Muscle of leg (tissue), 11 donors: ENCODE results near the gene PARN. TPM values are rescaled to one million over a fixed set of nuclear protein-coding genes. Genes with fewer than 3 reads are reported as not detected.

Experiments
- DNase-seq: peaks from one replicate; pipeline ENCODE4 v3.0.0; 2013
- H3K27ac ChIP-seq: one replicate; pipeline ENCODE4 v1.5.1; 2013; ENCODE audit warnings: mild to moderate bottlenecking, low read length, control low read depth
- H3K27me3 ChIP-seq: one replicate; pipeline ENCODE4 v1.6.1; 2013; ENCODE audit warnings: low read length; ENCODE audit not compliant: control insufficient read depth, insufficient read depth
- H3K36me3 ChIP-seq: one replicate; pipeline ENCODE4 v1.6.1; 2013; ENCODE audit warnings: low read length; ENCODE audit not compliant: control insufficient read depth, insufficient read depth
- H3K4me1 ChIP-seq: one replicate; pipeline ENCODE4 v1.6.1; 2013; ENCODE audit warnings: low read length; ENCODE audit not compliant: control insufficient read depth, insufficient read depth
- H3K4me3 ChIP-seq: one replicate; pipeline ENCODE4 v1.5.1; 2013; ENCODE audit warnings: low read length, control low read depth
- H3K9me3 ChIP-seq: replicated peaks from 2 replicates; pipeline ENCODE4 v1.6.1; 2013; ENCODE audit warnings: low read depth, low read length; ENCODE audit not compliant: control insufficient read depth
- WGBS: methylation state at CpG from one replicate; pipeline ENCODE4 v1.1.5; 2013; ENCODE audit warnings: missing lambda C conversion rate; ENCODE audit not compliant: insufficient coverage; 5-methylcytosine and 5-hydroxymethylcytosine counted together
- polyA plus RNA-seq, 8 donors: library from polyadenylated mRNA; unstranded; fragments of 120-200 nt; gene quantifications; one replicate each; pipeline versions ENCODE4 v1.2.1 to v1.2.3, GENCODE V29; 2013; ENCODE audit warnings: inconsistent platforms in 1 of 8, low replicate concordance in 1 of 8; ENCODE audit not compliant: insufficient read length in 8 of 8, insufficient read depth in 1 of 8
- total RNA-seq: library from RNA; stranded (reverse); fragments of 120-200 nt; gene quantifications from one replicate; pipeline ENCODE4 v1.2.4, GENCODE V29; 2013

Gene PARN
- total and polyA plus RNA-seq, 9 donors = 13.6 to 18.0 (median 16.1) TPM

DNA sequence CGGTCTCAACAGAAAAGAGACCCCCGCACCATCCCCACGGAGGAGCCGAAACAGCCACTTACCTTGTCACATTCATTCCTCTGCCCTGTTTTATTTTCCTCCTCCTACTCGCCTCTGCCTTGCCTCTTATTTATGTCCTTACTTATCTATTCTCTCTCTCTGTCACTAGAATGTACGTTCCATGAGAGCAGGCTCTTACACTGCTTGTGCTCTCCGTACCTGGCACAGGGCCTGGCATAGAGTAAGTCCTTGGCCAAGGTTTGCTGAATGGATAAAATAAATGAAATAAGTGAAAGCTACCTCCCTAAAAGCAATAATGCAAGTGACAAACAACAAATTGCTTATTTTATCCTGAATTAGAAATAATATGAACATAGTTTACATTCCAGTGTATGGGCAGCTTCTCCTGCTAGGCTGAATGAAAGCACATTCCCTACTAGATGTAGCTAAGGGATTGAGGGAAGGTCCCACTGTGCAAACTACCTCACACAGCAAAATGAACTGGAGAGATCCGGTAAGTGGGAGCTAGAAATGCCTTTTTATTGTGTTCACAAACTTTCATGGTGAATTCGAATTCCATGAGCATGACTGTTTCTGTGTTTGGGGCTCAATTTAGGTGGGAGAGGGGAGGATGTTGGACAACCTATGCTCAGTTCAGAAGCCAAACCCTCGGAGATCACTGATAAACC is 173.1 kb downstream of the PARN start:
- Histone ChIP-seq H3K36me3 (peaks cover 3% of the 10 kb centered on the region), H3K4me1 (peaks cover 2% of the 10 kb centered on the region), H3K9me3 (no peaks in the 10 kb centered on the region), H3K4me3 (no peak overlapping the region), H3K27me3 (no peaks in the 10 kb centered on the region), H3K27ac (no peak overlapping the region)
- 97% methylated on average over 5 of the region's 10 CpGs for WGBS
- DNase-seq = no peak

DNA sequence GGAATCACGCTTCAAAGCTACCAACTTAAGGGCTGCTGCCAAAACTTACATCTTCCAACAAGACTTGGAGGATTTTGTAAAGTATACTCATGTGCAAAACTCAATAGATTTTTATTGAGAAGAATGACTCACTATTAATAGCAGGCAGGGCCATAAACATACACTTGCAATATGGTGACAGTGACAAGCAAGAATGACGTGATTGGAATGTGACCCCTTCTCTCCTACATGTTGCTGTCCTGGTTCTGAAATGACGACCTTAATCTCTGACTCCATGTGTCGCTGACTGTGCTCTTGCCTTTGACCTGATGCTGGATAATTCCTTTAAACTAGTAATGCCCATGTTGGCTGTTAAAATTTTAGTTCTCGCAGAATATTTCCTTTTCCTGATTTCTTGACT is 174.5 kb downstream of the PARN start:
- Histone ChIP-seq H3K36me3 (no peaks in the 10 kb centered on the region), H3K4me3 (no peak overlapping the region), H3K4me1 (peaks cover 2% of the 10 kb centered on the region), H3K27ac (no peak overlapping the region), H3K27me3 (no peaks in the 10 kb centered on the region), H3K9me3 (no peaks in the 10 kb centered on the region)
- WGBS = no CpG with 5 or more reads among the region's 5 CpGs
- peak; percentile 44 for DNase-seq

DNA sequence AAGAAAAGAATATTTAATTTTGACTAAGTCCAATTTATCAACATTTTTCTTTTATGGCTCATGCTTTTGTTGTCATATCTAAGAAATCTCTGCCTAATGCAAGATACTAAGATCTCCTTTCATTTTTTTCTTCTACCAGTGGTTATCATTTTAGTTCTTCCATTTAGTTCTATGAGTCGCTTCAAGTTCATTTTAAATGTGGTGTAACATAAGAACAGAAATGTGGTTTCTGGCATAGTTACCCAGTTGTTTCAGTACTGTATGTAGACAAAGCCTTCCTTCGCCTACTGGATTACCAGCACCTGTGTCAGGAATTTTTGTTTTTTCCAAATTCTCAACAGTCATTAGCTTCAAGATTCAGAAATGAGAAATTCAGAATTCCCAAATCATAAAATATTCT is 175.7 kb downstream of the PARN start:
- WGBS = no CpG with 5 or more reads among the region's 2 CpGs
- peaks cover 2% of the 10 kb centered on the region for H3K4me1 ChIP-seq
- no peak for DNase-seq
- H3K9me3 ChIP-seq = no peaks in the 10 kb centered on the region
- H3K36me3 ChIP-seq = no peaks in the 10 kb centered on the region
- H3K27me3 ChIP-seq = no peaks in the 10 kb centered on the region
- H3K27ac ChIP-seq = no peak overlapping the region
- H3K4me3 ChIP-seq = no peak overlapping the region

DNA sequence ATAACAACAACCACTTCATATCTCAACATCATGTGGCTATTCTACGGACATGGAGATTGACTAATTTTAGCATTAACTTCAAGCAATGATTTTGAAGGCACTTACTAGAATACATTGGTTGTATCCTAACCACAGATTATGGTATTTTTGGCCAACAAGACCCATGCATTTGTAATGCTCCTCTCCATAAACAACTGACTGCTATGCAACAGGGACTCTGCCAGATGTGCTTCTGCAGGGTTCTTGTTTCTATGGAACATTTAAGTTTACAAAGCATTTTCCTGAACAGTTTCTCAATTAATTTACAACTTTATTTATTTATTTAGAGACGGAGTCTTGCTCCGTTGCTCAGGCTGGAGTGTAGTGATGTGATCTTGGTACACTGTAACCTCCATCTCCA is 178.0 kb downstream of the PARN start:
- H3K4me1 ChIP-seq = peaks cover 2% of the 10 kb centered on the region
- no peaks in the 10 kb centered on the region for H3K27me3 ChIP-seq
- no peaks in the 10 kb centered on the region for H3K36me3 ChIP-seq
- no peak overlapping the region for H3K4me3 ChIP-seq
- DNase-seq = no peak
- WGBS = no CpG with 5 or more reads among the region's 3 CpGs
- H3K9me3 ChIP-seq = no peaks in the 10 kb centered on the region
- H3K27ac ChIP-seq = no peak overlapping the region

DNA sequence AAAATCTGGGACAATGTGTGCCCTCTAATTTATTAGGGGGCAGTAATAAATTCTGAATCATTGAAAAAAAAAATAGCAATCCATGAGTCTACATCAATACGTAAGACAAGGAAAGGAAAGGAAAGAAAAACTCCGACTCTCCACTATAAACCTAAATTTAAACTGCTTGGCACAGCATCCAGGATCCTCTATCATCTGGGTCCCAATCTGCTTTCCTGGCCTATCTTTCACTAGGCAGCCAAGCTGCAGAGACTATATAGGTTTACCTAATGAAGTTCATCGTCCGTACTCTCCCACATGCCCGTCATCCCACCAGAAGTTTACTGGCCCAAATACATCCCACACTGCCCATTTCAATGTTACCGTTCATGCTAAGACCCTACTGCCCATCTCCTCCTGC is 179.2 kb downstream of the PARN start:
- WGBS = 80% methylated on average over 4 of the region's 6 CpGs
- Histone ChIP-seq H3K4me3 (no peak overlapping the region), H3K36me3 (no peaks in the 10 kb centered on the region), H3K27ac (no peak overlapping the region), H3K27me3 (no peaks in the 10 kb centered on the region), H3K9me3 (no peaks in the 10 kb centered on the region), H3K4me1 (peaks cover 4% of the 10 kb centered on the region)
- DNase-seq = no peak

DNA sequence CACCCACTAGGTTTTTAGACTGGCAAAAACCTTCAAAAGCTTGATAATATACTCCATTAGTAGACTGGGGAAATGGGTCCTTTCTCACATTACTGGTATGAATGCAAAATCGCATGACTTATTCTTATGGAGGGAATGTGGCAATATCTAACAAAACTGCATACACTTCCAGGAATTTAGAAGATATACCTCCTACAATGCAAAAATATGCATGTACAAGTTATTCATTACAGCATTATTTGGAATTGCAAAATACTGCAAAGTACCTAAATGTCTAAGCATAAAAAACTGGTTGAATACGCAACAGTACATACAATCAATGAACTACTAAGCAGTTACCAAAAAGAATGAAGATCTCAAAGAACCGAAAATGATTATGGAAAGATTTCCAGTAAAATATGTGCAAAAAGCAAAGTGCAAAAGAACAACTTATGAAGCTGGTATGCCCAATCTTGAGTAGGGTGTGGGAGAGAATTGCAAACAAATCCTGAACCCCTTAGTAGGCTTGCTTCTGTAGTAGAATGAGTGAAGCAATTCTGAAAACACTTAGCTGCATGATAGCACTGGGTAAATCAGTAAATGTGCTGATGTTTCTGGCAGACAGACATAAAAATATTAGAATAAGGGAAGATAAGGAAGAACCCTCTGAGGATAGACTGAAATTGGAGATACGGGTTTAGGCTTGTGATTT is 180.1 kb downstream of the PARN start:
- WGBS = no CpG with 5 or more reads among the region's 4 CpGs
- H3K4me1 ChIP-seq = peaks cover 4% of the 10 kb centered on the region
- DNase-seq = no peak
- H3K36me3 ChIP-seq = no peaks in the 10 kb centered on the region
- H3K9me3 ChIP-seq = no peaks in the 10 kb centered on the region
- no peak overlapping the region for H3K4me3 ChIP-seq
- H3K27ac ChIP-seq = no peak overlapping the region
- no peaks in the 10 kb centered on the region for H3K27me3 ChIP-seq

DNA sequence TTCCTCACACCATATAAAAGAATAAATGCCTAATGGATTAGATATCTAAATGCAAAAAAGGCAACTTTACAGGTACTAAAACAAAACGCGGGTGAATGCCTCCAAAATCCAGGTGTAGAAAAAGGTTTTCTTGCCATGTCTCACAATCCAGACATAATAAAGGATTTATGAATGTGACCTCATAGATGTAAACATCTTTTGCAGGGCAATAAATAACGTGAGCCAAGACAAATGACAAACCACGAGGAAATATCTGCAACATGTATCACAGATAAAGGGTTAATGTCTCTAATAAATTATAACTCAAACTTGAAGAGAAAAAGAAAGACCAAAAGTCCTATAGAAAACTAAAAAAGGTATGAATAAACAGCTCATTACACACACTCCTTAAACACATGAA is 180.7 kb downstream of the PARN start:
- Histone ChIP-seq H3K4me3 (no peak overlapping the region), H3K36me3 (no peaks in the 10 kb centered on the region), H3K4me1 (peaks cover 4% of the 10 kb centered on the region), H3K27me3 (no peaks in the 10 kb centered on the region), H3K9me3 (no peaks in the 10 kb centered on the region), H3K27ac (no peak overlapping the region)
- no peak for DNase-seq
- WGBS = no CpG with 5 or more reads among the region's 4 CpGs

DNA sequence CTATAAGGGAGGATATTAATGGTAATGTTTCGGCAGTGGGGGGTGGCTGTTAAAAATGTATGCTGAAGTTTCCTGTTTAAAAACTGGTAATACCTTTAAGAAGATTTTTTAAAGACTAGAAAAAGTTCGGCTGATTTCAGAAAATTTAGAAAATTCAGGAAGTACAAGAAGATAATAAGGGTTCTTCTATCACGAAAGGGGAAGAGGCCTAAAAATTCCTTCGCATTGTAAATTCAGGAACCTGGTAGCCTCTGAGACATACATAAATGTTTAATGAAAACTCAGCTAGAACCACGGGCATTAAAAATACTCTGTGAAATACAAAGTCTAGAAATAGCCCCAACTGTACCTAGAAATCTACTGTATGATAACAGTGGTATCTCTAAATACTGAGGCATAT is 181.2 kb downstream of the PARN start:
- H3K27ac ChIP-seq = no peak overlapping the region
- H3K4me1 ChIP-seq = peaks cover 4% of the 10 kb centered on the region
- no peak overlapping the region for H3K4me3 ChIP-seq
- H3K27me3 ChIP-seq = no peaks in the 10 kb centered on the region
- no peaks in the 10 kb centered on the region for H3K9me3 ChIP-seq
- WGBS = 67% methylated on average over 1 of the region's 5 CpGs
- no peak for DNase-seq
- no peaks in the 10 kb centered on the region for H3K36me3 ChIP-seq

DNA sequence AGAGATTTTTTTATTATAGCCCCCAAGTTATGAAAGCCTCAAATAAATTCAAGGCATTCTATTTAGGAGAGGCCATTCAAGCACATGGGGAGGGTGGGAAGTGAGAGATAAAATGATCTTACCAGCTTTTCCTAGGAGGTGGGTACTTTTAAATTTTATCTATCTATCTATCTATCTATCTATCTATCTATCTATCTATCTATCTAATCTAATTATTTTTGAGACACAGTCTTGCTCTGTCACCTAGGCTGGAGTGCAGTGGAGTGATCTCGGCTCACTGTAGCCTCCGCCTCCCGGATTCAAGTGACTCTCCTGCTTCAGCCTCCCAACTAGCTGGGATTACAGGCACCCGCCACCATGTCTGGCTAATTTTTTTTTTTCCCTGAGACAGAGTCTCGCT is 182.3 kb downstream of the PARN start:
- 91% methylated on average over 4 of the region's 5 CpGs for WGBS
- Histone ChIP-seq H3K36me3 (no peaks in the 10 kb centered on the region), H3K4me3 (no peak overlapping the region)

DNA sequence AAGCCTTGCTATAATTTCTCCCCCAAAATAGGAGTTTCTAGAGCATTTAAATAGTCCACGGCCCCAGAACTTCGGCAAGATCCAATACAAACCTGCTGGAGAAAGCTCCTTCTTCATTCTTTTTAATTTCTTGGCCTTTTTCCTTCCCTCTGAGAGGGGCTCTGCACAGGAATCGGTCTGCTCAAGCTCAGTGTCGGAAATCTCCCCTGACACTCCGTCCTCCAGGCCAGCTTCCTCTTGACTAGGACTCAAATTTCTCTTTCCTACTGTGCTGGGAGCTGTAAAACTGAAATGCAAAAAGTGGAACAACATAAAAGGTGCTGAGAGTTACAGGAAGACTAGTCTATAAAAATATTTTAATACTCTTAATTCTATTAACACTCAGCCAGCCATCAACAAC is 183.3 kb downstream of the PARN start:
- Histone ChIP-seq H3K27me3 (no peaks in the 10 kb centered on the region), H3K4me1 (peaks cover 4% of the 10 kb centered on the region), H3K4me3 (no peak overlapping the region), H3K36me3 (no peaks in the 10 kb centered on the region), H3K9me3 (no peaks in the 10 kb centered on the region), H3K27ac (no peak overlapping the region)
- WGBS = 35% methylated on average over 2 of the region's 5 CpGs
- DNase-seq = peak; percentile 38

More for the DNA sequence above, 182.3 kb downstream of the PARN start:
- Histone ChIP-seq H3K27me3 (no peaks in the 10 kb centered on the region), H3K27ac (no peak overlapping the region), H3K9me3 (no peaks in the 10 kb centered on the region), H3K4me1 (peaks cover 4% of the 10 kb centered on the region)
- no peak for DNase-seq
